Ishikawa (cell line): ENCODE results near the gene HLA-DQB2.

ENCODE experiments used
- CEBPB ChIP-seq: IDR thresholded peaks from 2 replicates; pipeline ENCODE4 v1.6.1; 2012
- CREB1 ChIP-seq: IDR thresholded peaks from 2 replicates; pipeline ENCODE4 v1.6.1; 2012; ENCODE audit warnings: low read depth
- EGR1 ChIP-seq: IDR thresholded peaks from 2 replicates; pipeline ENCODE4 v1.6.1; 2012
- EP300 ChIP-seq: IDR thresholded peaks from 2 replicates; pipeline ENCODE4 v1.6.1; 2012; ENCODE audit warnings: borderline replicate concordance
- FOXM1 ChIP-seq: IDR thresholded peaks from 2 replicates; pipeline ENCODE4 v1.6.1; 2012; ENCODE audit warnings: low read depth, borderline replicate concordance
- NFIC ChIP-seq: IDR thresholded peaks from 2 replicates; pipeline ENCODE4 v1.6.1; 2012
- RAD21 ChIP-seq: IDR thresholded peaks from 2 replicates; pipeline ENCODE4 v1.6.1; 2012; ENCODE audit warnings: low read depth
- TAF1 ChIP-seq: IDR thresholded peaks from 2 replicates; pipeline ENCODE4 v1.6.1; 2012; ENCODE audit warnings: low read depth, mild to moderate bottlenecking
- TCF12 ChIP-seq: IDR thresholded peaks from 2 replicates; pipeline ENCODE4 v1.6.1; 2012; ENCODE audit warnings: low read depth
- TEAD4 ChIP-seq: IDR thresholded peaks from 2 replicates; pipeline ENCODE4 v1.6.1; 2012
- YY1 ChIP-seq: IDR thresholded peaks from 2 replicates; pipeline ENCODE4 v1.6.1; 2012; ENCODE audit warnings: low read depth
- ZBTB7A ChIP-seq: IDR thresholded peaks from 2 replicates; pipeline ENCODE4 v1.6.1; 2012; ENCODE audit warnings: low read depth
- TF ChIP-seq, protein P1 (sequence below): IDR thresholded peaks from 2 replicates; pipeline ENCODE4 v1.6.1; 2012; ENCODE audit warnings: low read depth, mild to moderate bottlenecking
- TF ChIP-seq, protein P2 (sequence below): IDR thresholded peaks from 2 replicates; pipeline ENCODE4 v1.6.1; 2012
- TF ChIP-seq, protein P3 (sequence below): IDR thresholded peaks from 2 replicates; pipeline ENCODE4 v1.6.1; 2012

HLA-DQB2 gene

DNA sequence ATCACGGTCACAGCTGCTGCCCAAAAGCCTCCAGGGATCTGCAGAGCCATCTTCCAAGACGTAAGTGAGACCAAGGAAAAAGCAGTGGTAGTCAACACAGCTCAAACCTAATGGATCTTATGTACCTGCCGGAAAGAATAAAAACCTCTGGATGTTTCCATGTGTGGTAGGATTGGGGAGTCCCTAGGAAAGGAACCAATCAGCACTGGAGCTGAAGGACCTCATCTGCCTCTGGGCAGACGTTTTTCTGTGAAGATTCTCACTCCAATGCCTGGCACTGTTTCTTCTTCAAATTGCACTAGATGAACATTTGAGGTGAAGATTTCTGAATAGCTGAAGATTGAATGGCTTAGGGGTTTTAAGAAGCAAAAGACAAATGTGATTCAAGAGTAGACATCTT is at the start of gene HLA-DQB2:
HLA-DQB2 (minus strand) TSS at position 112 of the 400 bp plus-strand sequence; CDS start at position 50, 62 bp downstream.
- TF ChIP-seq TAF1 (no peak), CEBPB (no peak), ZBTB7A (no peak), EGR1 (no peak), FOXM1 (no peak), EP300 (no peak), YY1 (no peak), TEAD4 (no peak), TCF12 (no peak), CREB1 (no peak)
- TF ChIP-seq, protein P1, sequence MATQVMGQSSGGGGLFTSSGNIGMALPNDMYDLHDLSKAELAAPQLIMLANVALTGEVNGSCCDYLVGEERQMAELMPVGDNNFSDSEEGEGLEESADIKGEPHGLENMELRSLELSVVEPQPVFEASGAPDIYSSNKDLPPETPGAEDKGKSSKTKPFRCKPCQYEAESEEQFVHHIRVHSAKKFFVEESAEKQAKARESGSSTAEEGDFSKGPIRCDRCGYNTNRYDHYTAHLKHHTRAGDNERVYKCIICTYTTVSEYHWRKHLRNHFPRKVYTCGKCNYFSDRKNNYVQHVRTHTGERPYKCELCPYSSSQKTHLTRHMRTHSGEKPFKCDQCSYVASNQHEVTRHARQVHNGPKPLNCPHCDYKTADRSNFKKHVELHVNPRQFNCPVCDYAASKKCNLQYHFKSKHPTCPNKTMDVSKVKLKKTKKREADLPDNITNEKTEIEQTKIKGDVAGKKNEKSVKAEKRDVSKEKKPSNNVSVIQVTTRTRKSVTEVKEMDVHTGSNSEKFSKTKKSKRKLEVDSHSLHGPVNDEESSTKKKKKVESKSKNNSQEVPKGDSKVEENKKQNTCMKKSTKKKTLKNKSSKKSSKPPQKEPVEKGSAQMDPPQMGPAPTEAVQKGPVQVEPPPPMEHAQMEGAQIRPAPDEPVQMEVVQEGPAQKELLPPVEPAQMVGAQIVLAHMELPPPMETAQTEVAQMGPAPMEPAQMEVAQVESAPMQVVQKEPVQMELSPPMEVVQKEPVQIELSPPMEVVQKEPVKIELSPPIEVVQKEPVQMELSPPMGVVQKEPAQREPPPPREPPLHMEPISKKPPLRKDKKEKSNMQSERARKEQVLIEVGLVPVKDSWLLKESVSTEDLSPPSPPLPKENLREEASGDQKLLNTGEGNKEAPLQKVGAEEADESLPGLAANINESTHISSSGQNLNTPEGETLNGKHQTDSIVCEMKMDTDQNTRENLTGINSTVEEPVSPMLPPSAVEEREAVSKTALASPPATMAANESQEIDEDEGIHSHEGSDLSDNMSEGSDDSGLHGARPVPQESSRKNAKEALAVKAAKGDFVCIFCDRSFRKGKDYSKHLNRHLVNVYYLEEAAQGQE = no peak
- TF ChIP-seq, protein P2, sequence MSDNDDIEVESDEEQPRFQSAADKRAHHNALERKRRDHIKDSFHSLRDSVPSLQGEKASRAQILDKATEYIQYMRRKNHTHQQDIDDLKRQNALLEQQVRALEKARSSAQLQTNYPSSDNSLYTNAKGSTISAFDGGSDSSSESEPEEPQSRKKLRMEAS = no peak
- TF ChIP-seq, protein P3, sequence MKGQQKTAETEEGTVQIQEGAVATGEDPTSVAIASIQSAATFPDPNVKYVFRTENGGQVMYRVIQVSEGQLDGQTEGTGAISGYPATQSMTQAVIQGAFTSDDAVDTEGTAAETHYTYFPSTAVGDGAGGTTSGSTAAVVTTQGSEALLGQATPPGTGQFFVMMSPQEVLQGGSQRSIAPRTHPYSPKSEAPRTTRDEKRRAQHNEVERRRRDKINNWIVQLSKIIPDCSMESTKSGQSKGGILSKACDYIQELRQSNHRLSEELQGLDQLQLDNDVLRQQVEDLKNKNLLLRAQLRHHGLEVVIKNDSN = no peak

DNA sequence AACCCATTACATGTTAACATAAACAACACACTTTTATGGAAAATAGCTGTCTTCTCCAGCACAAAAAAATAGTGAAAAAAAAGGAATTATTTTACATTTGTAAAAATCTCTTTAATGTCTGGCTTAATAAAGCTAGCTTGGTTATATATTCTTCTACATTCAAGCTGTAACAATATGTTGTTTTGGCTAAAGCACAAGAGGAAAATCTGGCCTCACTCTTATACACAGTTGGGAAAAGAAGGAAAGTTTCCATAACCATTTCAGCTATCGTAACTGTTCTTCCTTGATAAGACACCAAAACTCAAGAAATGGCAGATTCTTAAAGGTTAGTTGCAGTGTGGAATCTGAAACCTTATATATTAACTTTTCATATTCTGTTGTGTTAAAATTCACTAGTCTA is 45.8 kb upstream of the HLA-DQB2 start:
- TF ChIP-seq RAD21 = no peak
- TF ChIP-seq, protein P2 = no peak
- TF ChIP-seq, protein P3 = no peak
- TF ChIP-seq CEBPB = no peak
- TF ChIP-seq EGR1 = no peak
- TF ChIP-seq EP300 = no peak
- no peak for TF ChIP-seq YY1
- no peak for TF ChIP-seq ZBTB7A
- TF ChIP-seq, protein P1 = no peak

DNA sequence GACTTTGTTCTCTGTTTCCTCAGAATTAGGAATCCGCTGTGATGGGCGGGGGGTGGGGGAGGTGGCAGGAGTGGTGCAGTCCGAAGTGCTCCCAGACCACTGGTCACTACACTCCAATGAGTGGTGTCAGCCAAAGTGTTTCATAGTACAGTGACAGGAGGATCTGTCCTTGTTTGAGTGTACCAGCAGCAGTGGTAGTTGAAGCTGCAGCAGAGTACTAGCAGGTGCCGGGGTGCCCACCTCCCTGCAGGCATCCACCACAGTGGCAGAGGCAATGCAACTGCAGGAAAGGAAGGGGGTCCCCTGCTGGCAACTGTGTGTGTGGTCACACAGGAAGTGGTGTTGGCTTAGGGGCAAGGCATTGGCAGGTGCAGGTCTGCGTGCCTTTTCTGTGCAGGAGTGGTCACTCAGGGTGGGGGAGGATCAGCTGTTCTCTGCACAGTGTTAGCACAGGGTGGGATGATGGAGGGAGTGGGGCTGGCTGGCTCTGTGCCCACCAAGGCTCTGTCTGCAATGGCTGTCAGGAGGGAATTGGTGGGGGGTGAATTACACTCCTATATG is 43.8 kb upstream of the HLA-DQB2 start:
- no peak for TF ChIP-seq TCF12
- TF ChIP-seq ZBTB7A = no peak
- no peak for TF ChIP-seq YY1
- TF ChIP-seq, protein P2 = no peak
- TF ChIP-seq FOXM1 = no peak
- no peak for TF ChIP-seq CREB1
- TF ChIP-seq, protein P3 = no peak
- no peak for TF ChIP-seq RAD21
- TF ChIP-seq CEBPB = no peak
- no peak for TF ChIP-seq EP300
- TF ChIP-seq, protein P1 = no peak
- TF ChIP-seq NFIC = no peak
- TF ChIP-seq EGR1 = no peak
- no peak for TF ChIP-seq TEAD4
- no peak for TF ChIP-seq TAF1

DNA sequence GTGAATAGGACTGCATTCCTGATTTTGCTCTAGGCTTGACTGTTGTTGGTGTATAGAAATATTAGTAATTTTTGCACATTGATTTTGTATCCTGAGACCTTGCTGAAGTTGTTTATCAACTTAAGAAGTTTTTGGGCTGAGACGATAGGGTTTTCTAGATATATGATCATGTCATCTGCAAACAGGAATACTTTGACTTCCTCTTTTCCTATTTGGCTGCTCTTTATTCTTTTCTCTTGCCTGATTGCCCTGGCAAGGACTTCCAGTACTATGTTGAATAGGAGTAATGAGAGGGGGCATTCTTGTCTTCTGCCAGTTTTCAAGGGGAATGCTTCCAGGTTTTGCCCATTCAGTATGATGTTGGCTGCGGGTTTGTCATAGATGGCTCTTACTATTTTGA is 40.1 kb upstream of the HLA-DQB2 start:
- TF ChIP-seq YY1 (no peak), ZBTB7A (no peak), RAD21 (no peak), NFIC (no peak), CREB1 (no peak), FOXM1 (no peak), CEBPB (no peak), EP300 (no peak)
- TF ChIP-seq, protein P3 = no peak
- TF ChIP-seq, protein P1 = no peak
- TF ChIP-seq, protein P2 = no peak
